Karpas-422 (cell line): ENCODE measurements around the gene FOXK1. TPM values are rescaled to one million over a fixed set of nuclear protein-coding genes. Genes with fewer than 3 reads are reported as not detected.

ENCODE experiments used
- DNase-seq: peaks from one replicate; pipeline ENCODE4 v3.0.0-alpha.2; 2015
- H2AFZ ChIP-seq: fragments of 200-600 bp; sonication (generic); 2 replicates; pipeline ENCODE4 v1.6.1; 2014; ENCODE audit warnings: antibody characterized with exemption, low read length, mixed read lengths
- H3K27ac ChIP-seq: fragments of 200-600 bp; sonication (generic); 2 replicates; pipeline ENCODE4 v1.5.1; 2014; ENCODE audit warnings: mild to moderate bottlenecking, low read length, moderate library complexity
- H3K27me3 ChIP-seq: fragments of 200-600 bp; sonication (generic); 2 replicates; pipeline ENCODE4 v1.6.1; 2014; ENCODE audit warnings: low read length, mixed read lengths
- H3K36me3 ChIP-seq: fragments of 200-600 bp; sonication (generic); 2 replicates; pipeline ENCODE4 v1.6.1; 2014; ENCODE audit warnings: low read length, mixed read lengths; ENCODE audit not compliant: insufficient read depth
- H3K4me1 ChIP-seq: fragments of 200-600 bp; sonication (generic); 2 replicates; pipeline ENCODE4 v1.6.1; 2014; ENCODE audit warnings: mild to moderate bottlenecking, low read length, mixed read lengths
- H3K4me2 ChIP-seq: fragments of 200-600 bp; sonication (generic); 2 replicates; pipeline ENCODE4 v1.6.1; 2014; ENCODE audit warnings: low read length, low read depth, mild to moderate bottlenecking; ENCODE audit not compliant: poor library complexity, severe bottlenecking
- H3K4me3 ChIP-seq: fragments of 200-600 bp; sonication (generic); 2 replicates; pipeline ENCODE4 v1.5.1; 2014; ENCODE audit warnings: mild to moderate bottlenecking, antibody characterized with exemption, low read length, mixed read lengths
- H3K79me2 ChIP-seq: fragments of 200-600 bp; sonication (generic); 2 replicates; pipeline ENCODE4 v1.6.1; 2014; ENCODE audit warnings: mild to moderate bottlenecking, low read length, mixed read lengths
- H3K9ac ChIP-seq: fragments of 200-600 bp; sonication (generic); 2 replicates; pipeline ENCODE4 v1.6.0; 2014; ENCODE audit warnings: low read length
- H3K9me2 ChIP-seq: fragments of 200-600 bp; sonication (generic), shearing (Covaris generic); replicated peaks from 2 replicates; pipeline ENCODE4 v1.6.0; 2014; ENCODE audit warnings: mild to moderate bottlenecking, low read length, moderate library complexity; ENCODE audit not compliant: insufficient read depth
- H3K9me3 ChIP-seq: fragments of 300-700, 200-600 bp; sonication (generic); 2 replicates; pipeline ENCODE4 v1.6.1; 2014; ENCODE audit warnings: low read length, mixed read lengths
- H4K20me1 ChIP-seq: fragments of 200-600 bp; sonication (generic); 2 replicates; pipeline ENCODE4 v1.6.1; 2014; ENCODE audit warnings: mild to moderate bottlenecking, antibody characterized with exemption, low read length, low read depth; ENCODE audit not compliant: insufficient read depth
- total RNA-seq: library from RNA; depleted of rRNA; stranded (reverse); fragments of >200 nt; shearing (Covaris generic); gene quantifications from 2 replicates; pipeline ENCODE4 v1.2.3, GENCODE V29; 2014; ENCODE audit warnings: low replicate concordance

Gene FOXK1
- total RNA-seq, 1 experiment from 2014 or later: 20.3 TPM

GRCh38 chr7:4707217-4707741 lies 25.2 kb downstream of the FOXK1 start:
- no peak for DNase-seq
- peaks cover 28% of the 10 kb centered on the region for H3K4me1 ChIP-seq
- H4K20me1 ChIP-seq: peaks cover 22% of the 10 kb centered on the region; the same call in 1 of the 2 replicates
- no peaks in the 10 kb centered on the region for H3K36me3 ChIP-seq
- peaks cover 97% of the 10 kb centered on the region for H3K79me2 ChIP-seq
- H3K4me2 ChIP-seq: no peak overlapping the region
- H3K27ac ChIP-seq: no peak overlapping the region
- no peaks in the 10 kb centered on the region for H3K9me2 ChIP-seq
- H3K9me3 ChIP-seq: no peaks in the 10 kb centered on the region
- no peak overlapping the region for H2AFZ ChIP-seq
- no peaks in the 10 kb centered on the region for H3K27me3 ChIP-seq
- no peak overlapping the region for H3K4me3 ChIP-seq
- no peak overlapping the region for H3K9ac ChIP-seq

- Histone ChIP-seq H4K20me1 (peaks cover 18% of the 10 kb centered on the region; the same call in 1 of the 2 replicates), H3K36me3 (no peaks in the 10 kb centered on the region), H3K4me1 (peaks cover 35% of the 10 kb centered on the region), H3K27ac (no peak overlapping the region), H3K79me2 (peaks cover 97% of the 10 kb centered on the region), H3K4me3 (no peak overlapping the region), H3K9me2 (no peaks in the 10 kb centered on the region), H3K27me3 (no peaks in the 10 kb centered on the region), H3K9me3 (no peaks in the 10 kb centered on the region), H2AFZ (no peak overlapping the region), H3K9ac (no peak overlapping the region), H3K4me2 (no peak overlapping the region)
- DNase-seq: no peak
Observed at GRCh38 chr7:4707980-4708411, 25.9 kb downstream of the FOXK1 start.

- H3K27me3 ChIP-seq: no peaks in the 10 kb centered on the region
- H3K4me3 ChIP-seq: no peak overlapping the region
- no peak overlapping the region for H2AFZ ChIP-seq
- H3K4me1 ChIP-seq: peaks cover 41% of the 10 kb centered on the region
- H4K20me1 ChIP-seq: peaks cover 13% of the 10 kb centered on the region; the same call in 1 of the 2 replicates
- no peak overlapping the region for H3K9ac ChIP-seq
- no peak overlapping the region for H3K27ac ChIP-seq
- no peaks in the 10 kb centered on the region for H3K9me3 ChIP-seq
- no peak for DNase-seq
- H3K9me2 ChIP-seq: no peaks in the 10 kb centered on the region
- peaks cover 97% of the 10 kb centered on the region for H3K79me2 ChIP-seq
- no peaks in the 10 kb centered on the region for H3K36me3 ChIP-seq
- H3K4me2 ChIP-seq: no peak overlapping the region
Observed at GRCh38 chr7:4709187-4709586, 27.1 kb downstream of the FOXK1 start.

- H3K4me3 ChIP-seq: peak overlapping the region; percentile 22; the same call in 1 of the 2 replicates
- peaks cover 99% of the 10 kb centered on the region for H3K79me2 ChIP-seq
- H3K9me2 ChIP-seq: no peaks in the 10 kb centered on the region
- H3K4me2 ChIP-seq: peak overlapping the region; percentile 59
- H3K27me3 ChIP-seq: no peaks in the 10 kb centered on the region
- peaks cover 17% of the 10 kb centered on the region; the same call in 1 of the 2 replicates for H4K20me1 ChIP-seq
- no peaks in the 10 kb centered on the region for H3K36me3 ChIP-seq
- peaks cover 33% of the 10 kb centered on the region for H3K4me1 ChIP-seq
- H3K27ac ChIP-seq: no peak overlapping the region
- H3K9me3 ChIP-seq: no peaks in the 10 kb centered on the region
- DNase-seq: no peak
- 0 out of 2 replicates have a peak overlapping the region, but pooled peaks have one; percentile 9 for H3K9ac ChIP-seq
- no peak overlapping the region for H2AFZ ChIP-seq
Observed at GRCh38 chr7:4711093-4711492, 29.0 kb downstream of the FOXK1 start.

GRCh38 chr7:4711634-4712033 lies 29.5 kb downstream of the FOXK1 start:
- no peak overlapping the region for H2AFZ ChIP-seq
- H3K27ac ChIP-seq: no peak overlapping the region
- 0 out of 2 replicates have a peak overlapping the region, but pooled peaks have one; percentile 33 for H3K9ac ChIP-seq
- H3K4me2 ChIP-seq: peak overlapping the region; percentile 59
- peaks cover 17% of the 10 kb centered on the region; the same call in 1 of the 2 replicates for H4K20me1 ChIP-seq
- H3K4me1 ChIP-seq: peaks cover 31% of the 10 kb centered on the region
- H3K9me2 ChIP-seq: no peaks in the 10 kb centered on the region
- H3K27me3 ChIP-seq: no peaks in the 10 kb centered on the region
- no peak for DNase-seq
- peak overlapping the region; percentile 22; the same call in 1 of the 2 replicates for H3K4me3 ChIP-seq
- H3K79me2 ChIP-seq: peaks cover 99% of the 10 kb centered on the region
- no peaks in the 10 kb centered on the region for H3K9me3 ChIP-seq
- H3K36me3 ChIP-seq: no peaks in the 10 kb centered on the region

- Histone ChIP-seq H2AFZ (no peak overlapping the region), H3K9ac (peak overlapping the region; percentile 33), H3K27ac (no peak overlapping the region), H3K4me3 (peak overlapping the region; percentile 25), H3K4me1 (peaks cover 31% of the 10 kb centered on the region), H3K9me2 (no peaks in the 10 kb centered on the region), H3K36me3 (no peaks in the 10 kb centered on the region), H3K4me2 (peak overlapping the region; percentile 59), H4K20me1 (peaks cover 14% of the 10 kb centered on the region; the same call in 1 of the 2 replicates), H3K9me3 (no peaks in the 10 kb centered on the region), H3K79me2 (peaks cover 99% of the 10 kb centered on the region), H3K27me3 (no peaks in the 10 kb centered on the region)
- DNase-seq: peak; percentile 45
Observed at GRCh38 chr7:4712281-4713182, 30.4 kb downstream of the FOXK1 start.

- H3K36me3 ChIP-seq: no peaks in the 10 kb centered on the region
- H3K4me1 ChIP-seq: peaks cover 31% of the 10 kb centered on the region
- H3K27me3 ChIP-seq: no peaks in the 10 kb centered on the region
- H3K9ac ChIP-seq: peak overlapping the region; percentile 33
- no peaks in the 10 kb centered on the region for H3K9me3 ChIP-seq
- H3K27ac ChIP-seq: no peak overlapping the region
- no peak overlapping the region for H2AFZ ChIP-seq
- H3K79me2 ChIP-seq: peaks cover 99% of the 10 kb centered on the region
- peak overlapping the region; percentile 25 for H3K4me3 ChIP-seq
- H4K20me1 ChIP-seq: peaks cover 11% of the 10 kb centered on the region; the same call in 1 of the 2 replicates
- DNase-seq: peak; percentile 56
- H3K4me2 ChIP-seq: peak overlapping the region; percentile 59
- H3K9me2 ChIP-seq: no peaks in the 10 kb centered on the region
Observed at GRCh38 chr7:4713183-4713784, 31.2 kb downstream of the FOXK1 start.
